Vagina (tissue), 2 donors: ENCODE measurements around the gene ENPP5.

Source experiments
- POLR2A ChIP-seq, 2 donors: fragments of 450-650 bp; IDR thresholded peaks; one replicate each; pipeline ENCODE4 v1.6.1; 2017; ENCODE audit warnings: antibody characterized with exemption in 2 of 2, mild to moderate bottlenecking in 2 of 2, moderate library complexity in 2 of 2
- TF ChIP-seq, protein P1 (sequence below), 3 experiments: fragments of 450-650 bp in 2 of 3; fragments of 200-600 bp in 1 of 3; sonication (generic) in 1 of 3; IDR thresholded peaks; one replicate each; pipeline ENCODE4 v1.5.1; 2017 to 2019; ENCODE audit warnings: antibody characterized with exemption in 3 of 3, mild to moderate bottlenecking in 2 of 3, moderate library complexity in 2 of 3

DNA sequence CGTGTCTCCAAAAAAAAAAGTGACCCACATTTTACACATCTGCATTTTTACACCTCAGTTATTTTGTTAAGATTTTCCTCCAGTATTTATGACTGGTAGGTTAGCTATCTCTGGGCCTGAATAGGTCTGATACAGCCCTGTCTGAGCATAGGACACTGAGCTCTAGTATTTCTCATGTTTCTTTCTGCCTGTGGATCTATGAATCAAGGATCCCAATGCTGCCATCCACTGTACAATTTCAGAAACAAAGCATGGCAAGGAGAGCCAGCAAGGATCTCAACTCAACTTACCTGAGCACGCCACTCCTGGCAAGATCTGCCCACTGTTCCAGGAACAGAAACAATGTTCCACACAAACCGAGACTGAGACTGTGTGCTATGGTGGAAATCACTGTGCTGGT lies 36.4 kb upstream of the ENPP5 start:
- TF ChIP-seq, protein P1, sequence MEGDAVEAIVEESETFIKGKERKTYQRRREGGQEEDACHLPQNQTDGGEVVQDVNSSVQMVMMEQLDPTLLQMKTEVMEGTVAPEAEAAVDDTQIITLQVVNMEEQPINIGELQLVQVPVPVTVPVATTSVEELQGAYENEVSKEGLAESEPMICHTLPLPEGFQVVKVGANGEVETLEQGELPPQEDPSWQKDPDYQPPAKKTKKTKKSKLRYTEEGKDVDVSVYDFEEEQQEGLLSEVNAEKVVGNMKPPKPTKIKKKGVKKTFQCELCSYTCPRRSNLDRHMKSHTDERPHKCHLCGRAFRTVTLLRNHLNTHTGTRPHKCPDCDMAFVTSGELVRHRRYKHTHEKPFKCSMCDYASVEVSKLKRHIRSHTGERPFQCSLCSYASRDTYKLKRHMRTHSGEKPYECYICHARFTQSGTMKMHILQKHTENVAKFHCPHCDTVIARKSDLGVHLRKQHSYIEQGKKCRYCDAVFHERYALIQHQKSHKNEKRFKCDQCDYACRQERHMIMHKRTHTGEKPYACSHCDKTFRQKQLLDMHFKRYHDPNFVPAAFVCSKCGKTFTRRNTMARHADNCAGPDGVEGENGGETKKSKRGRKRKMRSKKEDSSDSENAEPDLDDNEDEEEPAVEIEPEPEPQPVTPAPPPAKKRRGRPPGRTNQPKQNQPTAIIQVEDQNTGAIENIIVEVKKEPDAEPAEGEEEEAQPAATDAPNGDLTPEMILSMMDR (IDR thresholded peaks at IDR 0.05) = no peak
- no peak for TF ChIP-seq POLR2A (IDR thresholded peaks at IDR 0.05)
